KMS-11 (cell line): ENCODE measurements around the gene GPC4.
A peak's percentile ranks its signal among the peaks of the same experiment; 100 is the strongest.

Source experiments
- H2AFZ ChIP-seq: fragments of 200-600 bp; sonication (generic); 2 replicates; pipeline ENCODE4 v1.6.1; 2016; ENCODE audit warnings: antibody characterized with exemption, mixed run types, low read depth
- H3K27ac ChIP-seq: fragments of 200-600 bp; sonication (generic); 2 replicates; pipeline ENCODE4 v1.6.1; 2016; ENCODE audit warnings: mild to moderate bottlenecking, mixed run types
- H3K27me3 ChIP-seq: fragments of 200-600 bp; sonication (generic); 2 replicates; pipeline ENCODE4 v1.6.1; 2017; ENCODE audit warnings: mild to moderate bottlenecking, low read depth, mixed run types, moderate library complexity; ENCODE audit not compliant: insufficient read depth
- H3K36me3 ChIP-seq: fragments of 200-600 bp; sonication (generic); 2 replicates; pipeline ENCODE4 v1.6.1; 2017; ENCODE audit warnings: mild to moderate bottlenecking, mixed run types; ENCODE audit not compliant: insufficient read depth
- H3K4me1 ChIP-seq: fragments of 200-600 bp; sonication (generic); 2 replicates; pipeline ENCODE4 v1.6.1; 2016; ENCODE audit warnings: mild to moderate bottlenecking, low read depth, mixed run types; ENCODE audit not compliant: poor library complexity, severe bottlenecking
- H3K4me2 ChIP-seq: fragments of 200-600 bp; sonication (generic); 2 replicates; pipeline ENCODE4 v1.7.0; 2016; ENCODE audit warnings: mild to moderate bottlenecking, mixed run types
- H3K4me3 ChIP-seq: fragments of 200-600 bp; sonication (generic); IDR thresholded peaks from 2 replicates; pipeline ENCODE4 v1.6.1; 2017; ENCODE audit warnings: low read depth, low read length, mixed read lengths; ENCODE audit not compliant: insufficient read depth
- H3K79me2 ChIP-seq: fragments of 200-600 bp; sonication (generic); 2 replicates; pipeline ENCODE4 v1.6.1; 2016; ENCODE audit warnings: low read depth, mixed run types; ENCODE audit not compliant: insufficient read depth
- H3K9ac ChIP-seq: fragments of 200-600 bp; sonication (generic); 2 replicates; pipeline ENCODE4 v1.6.1; 2016; ENCODE audit warnings: mild to moderate bottlenecking, mixed run types
- H4K20me1 ChIP-seq: fragments of 200-600 bp; sonication (generic); 2 replicates; pipeline ENCODE4 v1.6.1; 2016; ENCODE audit warnings: mild to moderate bottlenecking, mixed run types; ENCODE audit not compliant: insufficient read depth
- TF ChIP-seq, protein P1 (sequence below): fragments of 200-600 bp; sonication (generic); conservative IDR thresholded peaks from 2 replicates; pipeline ENCODE4 v1.6.1; 2017; ENCODE audit warnings: low read depth, mild to moderate bottlenecking, antibody characterized with exemption, low read length, moderate library complexity, mixed read lengths

GPC4 gene

GRCh38 chrX:133339566-133339965 lies 75.7 kb downstream of the GPC4 start:
- Histone ChIP-seq H3K27ac (no peak overlapping the region), H3K4me1 (no peaks in the 10 kb centered on the region), H3K36me3 (no peaks in the 10 kb centered on the region), H3K9ac (no peak overlapping the region), H3K4me2 (no peak overlapping the region), H3K4me3 (no peak overlapping the region), H3K79me2 (no peaks in the 10 kb centered on the region), H2AFZ (no peak overlapping the region), H4K20me1 (no peaks in the 10 kb centered on the region), H3K27me3 (no peaks in the 10 kb centered on the region)
- TF ChIP-seq, protein P1, sequence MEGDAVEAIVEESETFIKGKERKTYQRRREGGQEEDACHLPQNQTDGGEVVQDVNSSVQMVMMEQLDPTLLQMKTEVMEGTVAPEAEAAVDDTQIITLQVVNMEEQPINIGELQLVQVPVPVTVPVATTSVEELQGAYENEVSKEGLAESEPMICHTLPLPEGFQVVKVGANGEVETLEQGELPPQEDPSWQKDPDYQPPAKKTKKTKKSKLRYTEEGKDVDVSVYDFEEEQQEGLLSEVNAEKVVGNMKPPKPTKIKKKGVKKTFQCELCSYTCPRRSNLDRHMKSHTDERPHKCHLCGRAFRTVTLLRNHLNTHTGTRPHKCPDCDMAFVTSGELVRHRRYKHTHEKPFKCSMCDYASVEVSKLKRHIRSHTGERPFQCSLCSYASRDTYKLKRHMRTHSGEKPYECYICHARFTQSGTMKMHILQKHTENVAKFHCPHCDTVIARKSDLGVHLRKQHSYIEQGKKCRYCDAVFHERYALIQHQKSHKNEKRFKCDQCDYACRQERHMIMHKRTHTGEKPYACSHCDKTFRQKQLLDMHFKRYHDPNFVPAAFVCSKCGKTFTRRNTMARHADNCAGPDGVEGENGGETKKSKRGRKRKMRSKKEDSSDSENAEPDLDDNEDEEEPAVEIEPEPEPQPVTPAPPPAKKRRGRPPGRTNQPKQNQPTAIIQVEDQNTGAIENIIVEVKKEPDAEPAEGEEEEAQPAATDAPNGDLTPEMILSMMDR = no peak

DNA sequence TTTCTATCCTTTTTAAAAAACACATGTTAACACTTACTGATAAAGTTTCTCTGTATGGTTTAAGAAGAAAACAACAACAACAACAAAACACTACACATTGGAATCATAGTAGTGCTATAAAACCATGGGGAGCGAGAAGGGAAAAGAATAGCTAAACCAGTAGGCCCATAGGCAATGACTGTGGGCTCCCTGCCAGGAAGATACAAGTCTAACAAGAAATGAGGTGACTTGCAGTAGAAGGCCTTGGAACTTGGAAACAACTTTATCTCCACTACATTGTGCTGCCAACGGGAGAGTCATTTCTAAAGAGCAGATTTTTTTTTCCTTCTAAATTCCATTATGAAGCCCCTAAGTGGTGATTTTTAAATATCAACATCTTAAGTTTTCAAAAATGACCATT lies 78.0 kb downstream of the GPC4 start:
- TF ChIP-seq, protein P1 = no peak
- Histone ChIP-seq H3K79me2 (no peaks in the 10 kb centered on the region), H3K27me3 (no peaks in the 10 kb centered on the region), H3K4me2 (no peak overlapping the region), H3K27ac (no peak overlapping the region), H2AFZ (no peak overlapping the region), H3K9ac (no peak overlapping the region), H4K20me1 (no peaks in the 10 kb centered on the region), H3K4me1 (no peaks in the 10 kb centered on the region), H3K36me3 (no peaks in the 10 kb centered on the region), H3K4me3 (no peak overlapping the region)

DNA sequence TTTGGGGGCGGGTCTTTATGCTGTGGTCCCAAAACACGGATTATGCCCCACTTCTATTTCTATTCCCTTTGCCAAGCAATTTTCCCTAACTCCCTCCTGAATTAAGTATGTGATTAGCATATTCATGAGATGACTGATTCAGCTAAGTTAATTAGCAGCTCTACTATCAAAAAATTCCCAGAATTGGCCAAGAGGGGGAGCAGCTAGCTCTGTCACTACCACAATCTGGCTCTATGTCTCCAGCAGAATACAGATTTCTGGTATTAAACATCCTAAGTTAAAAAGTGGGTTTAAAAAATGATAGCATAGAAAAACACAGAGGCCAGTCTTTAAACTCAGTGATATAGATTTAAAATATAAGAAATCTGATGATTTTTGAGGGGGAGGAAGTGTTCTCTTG lies 80.3 kb downstream of the GPC4 start:
- no peak overlapping the region for H2AFZ ChIP-seq
- no peaks in the 10 kb centered on the region for H3K79me2 ChIP-seq
- TF ChIP-seq, protein P1 = peak; percentile 67
- H3K4me3 ChIP-seq = no peak overlapping the region
- no peaks in the 10 kb centered on the region for H3K4me1 ChIP-seq
- no peak overlapping the region for H3K9ac ChIP-seq
- H3K36me3 ChIP-seq = no peaks in the 10 kb centered on the region
- no peak overlapping the region for H3K27ac ChIP-seq
- H4K20me1 ChIP-seq = no peaks in the 10 kb centered on the region
- no peak overlapping the region for H3K4me2 ChIP-seq
- no peaks in the 10 kb centered on the region for H3K27me3 ChIP-seq

DNA sequence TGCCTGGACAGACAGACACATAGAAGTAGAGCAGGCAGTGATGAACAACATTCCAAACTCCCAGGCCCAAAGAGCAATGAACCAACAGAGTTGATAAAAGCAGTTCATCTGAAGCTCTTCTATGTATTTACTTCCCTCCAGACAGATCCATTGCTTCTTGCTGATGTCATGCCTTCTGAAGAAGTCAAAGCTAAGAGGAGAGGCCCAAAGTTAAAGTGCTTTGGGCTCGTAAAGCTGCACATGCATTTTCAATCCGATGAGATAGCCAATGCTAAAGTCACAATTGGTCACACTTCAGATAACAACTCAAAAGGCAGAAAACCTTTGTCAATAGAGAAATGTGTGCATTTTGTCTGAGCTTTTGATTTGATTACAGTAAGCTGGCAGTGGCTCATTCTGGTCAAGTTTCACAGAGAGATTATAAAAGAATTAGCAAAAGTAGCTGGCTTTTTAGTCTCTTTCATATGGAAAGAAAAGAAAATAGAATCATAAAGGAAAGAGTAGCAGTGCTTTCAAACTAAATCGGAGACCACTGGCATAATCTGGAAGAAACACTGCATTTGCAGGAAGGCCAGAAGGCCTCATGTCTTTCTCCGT lies 82.0 kb downstream of the GPC4 start:
- no peak overlapping the region for H2AFZ ChIP-seq
- H4K20me1 ChIP-seq = no peaks in the 10 kb centered on the region
- no peaks in the 10 kb centered on the region for H3K4me1 ChIP-seq
- TF ChIP-seq, protein P1 = no peak
- H3K79me2 ChIP-seq = no peaks in the 10 kb centered on the region
- no peak overlapping the region for H3K27ac ChIP-seq
- H3K4me2 ChIP-seq = no peak overlapping the region
- H3K36me3 ChIP-seq = no peaks in the 10 kb centered on the region
- H3K4me3 ChIP-seq = no peak overlapping the region
- H3K27me3 ChIP-seq = no peaks in the 10 kb centered on the region
- H3K9ac ChIP-seq = no peak overlapping the region
